Fibroblast of peridontal ligament (primary cell): Measurements from ENCODE around the gene SUOX.
"Not testable (repeated sequence)": the region's sequence is repeated elsewhere in the genome, so short reads cannot be mapped to it uniquely, and the experiment has no call there.

ENCODE experiments used
- DNase-seq: peaks from one replicate; pipeline ENCODE4 v3.0.0-alpha.2; 2010; ENCODE audit errors: extremely low read depth

Gene SUOX

DNA sequence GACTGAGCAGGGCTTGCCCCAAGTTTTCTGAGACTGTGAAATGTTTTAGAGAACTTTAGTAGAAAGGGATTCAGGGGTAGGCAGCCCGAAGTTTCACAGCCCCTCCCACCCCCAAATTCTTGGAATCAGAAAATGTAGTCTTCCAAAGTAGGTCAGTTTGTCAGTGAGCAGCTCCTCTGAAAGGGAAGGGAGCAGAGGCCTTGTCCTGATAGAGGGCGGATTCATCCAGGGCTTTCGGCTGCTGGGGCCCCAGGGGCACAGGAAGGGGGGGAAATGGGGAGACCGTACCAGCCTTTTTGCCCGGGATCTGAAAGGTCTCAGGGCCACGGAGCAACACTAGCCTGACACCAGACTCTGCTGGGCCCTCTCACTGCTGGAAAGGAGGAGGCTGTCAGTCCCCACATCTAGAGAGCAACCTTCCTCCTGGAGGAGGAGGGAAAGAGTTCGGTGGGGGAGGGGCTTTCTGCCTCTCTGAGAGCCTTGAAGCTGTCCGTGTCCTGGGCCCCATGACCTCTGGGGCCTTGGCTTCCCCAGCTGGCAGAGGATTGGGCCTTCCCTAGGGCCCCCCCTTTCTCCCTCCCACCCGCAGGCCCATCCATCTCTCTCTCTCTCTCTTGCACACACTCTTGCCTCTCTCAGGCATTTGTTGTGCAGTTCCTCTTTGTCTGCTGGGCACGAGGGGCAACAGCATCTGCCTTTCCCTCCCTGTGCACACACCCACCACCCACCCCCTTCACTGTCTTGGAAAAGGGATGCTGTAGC is 23.5 kb downstream of the SUOX start, which contains the start of gene IKZF4:
IKZF4 (plus strand) TSS at position 621 of the 762 bp plus-strand sequence. CDS start 451 bp downstream, outside the sequence.
- peak; percentile 51 for DNase-seq

- peak; percentile 17 for DNase-seq
These were observed 24.9 kb downstream of the SUOX start for GRCh38 chr12:56021889-56022497.

- DNase-seq, result no peak
These were observed 31.6 kb downstream of the SUOX start for GRCh38 chr12:56028511-56029165.

- DNase-seq, result peak; percentile 77
These were observed 32.1 kb downstream of the SUOX start for GRCh38 chr12:56029166-56029519.

GRCh38 chr12:56029666-56030293 is 32.7 kb downstream of the SUOX start:
- peak; percentile 79 for DNase-seq

DNA sequence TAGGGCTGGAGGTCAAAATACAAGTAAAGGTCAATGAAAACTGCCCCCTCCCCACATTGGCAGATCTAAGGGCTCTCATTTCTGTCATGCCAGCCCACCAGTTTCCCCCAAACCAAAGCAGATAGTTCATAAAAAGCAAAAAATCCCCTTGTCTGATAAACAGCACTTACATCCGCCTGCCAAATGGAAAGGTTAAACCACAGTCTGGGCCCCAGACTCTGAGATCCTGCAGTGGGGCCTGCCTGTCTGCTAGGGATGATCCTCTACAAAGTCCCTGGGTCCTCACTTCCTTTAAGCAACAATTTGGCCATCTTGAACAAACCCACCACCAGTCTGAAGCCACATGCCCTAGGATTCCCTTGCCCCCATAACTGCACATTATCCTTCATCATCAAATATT is 34.9 kb downstream of the SUOX start:
- no peak for DNase-seq

GRCh38 chr12:56034586-56035332 is 37.7 kb downstream of the SUOX start:
- DNase-seq, result no peak

GRCh38 chr12:56037161-56037560 is 40.1 kb downstream of the SUOX start:
- no peak for DNase-seq

- no peak for DNase-seq
These were observed 41.1 kb downstream of the SUOX start for GRCh38 chr12:56038022-56038655.

DNA sequence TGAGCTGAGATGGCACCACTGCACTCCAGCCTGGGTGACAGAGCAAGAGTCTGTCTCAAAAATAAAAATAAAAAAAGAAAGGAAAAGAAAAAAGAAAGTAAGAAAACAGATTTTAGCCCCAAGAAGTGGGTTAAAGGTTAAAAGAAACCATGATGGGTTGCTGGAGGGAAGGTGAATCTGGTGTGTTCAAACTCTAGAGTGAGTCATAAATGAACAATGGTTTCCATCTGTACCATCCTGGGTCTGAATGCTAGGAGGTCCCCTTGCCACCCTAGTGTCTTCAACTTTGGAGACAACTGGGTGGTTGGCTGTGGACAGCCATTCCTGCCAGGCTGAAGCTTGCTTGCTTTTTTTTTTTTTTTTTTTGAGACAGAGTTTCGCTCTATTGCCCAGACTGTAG is 43.1 kb downstream of the SUOX start:
- no peak for DNase-seq

GRCh38 chr12:56040963-56041551 is 44.0 kb downstream of the SUOX start:
- no peak for DNase-seq

DNA sequence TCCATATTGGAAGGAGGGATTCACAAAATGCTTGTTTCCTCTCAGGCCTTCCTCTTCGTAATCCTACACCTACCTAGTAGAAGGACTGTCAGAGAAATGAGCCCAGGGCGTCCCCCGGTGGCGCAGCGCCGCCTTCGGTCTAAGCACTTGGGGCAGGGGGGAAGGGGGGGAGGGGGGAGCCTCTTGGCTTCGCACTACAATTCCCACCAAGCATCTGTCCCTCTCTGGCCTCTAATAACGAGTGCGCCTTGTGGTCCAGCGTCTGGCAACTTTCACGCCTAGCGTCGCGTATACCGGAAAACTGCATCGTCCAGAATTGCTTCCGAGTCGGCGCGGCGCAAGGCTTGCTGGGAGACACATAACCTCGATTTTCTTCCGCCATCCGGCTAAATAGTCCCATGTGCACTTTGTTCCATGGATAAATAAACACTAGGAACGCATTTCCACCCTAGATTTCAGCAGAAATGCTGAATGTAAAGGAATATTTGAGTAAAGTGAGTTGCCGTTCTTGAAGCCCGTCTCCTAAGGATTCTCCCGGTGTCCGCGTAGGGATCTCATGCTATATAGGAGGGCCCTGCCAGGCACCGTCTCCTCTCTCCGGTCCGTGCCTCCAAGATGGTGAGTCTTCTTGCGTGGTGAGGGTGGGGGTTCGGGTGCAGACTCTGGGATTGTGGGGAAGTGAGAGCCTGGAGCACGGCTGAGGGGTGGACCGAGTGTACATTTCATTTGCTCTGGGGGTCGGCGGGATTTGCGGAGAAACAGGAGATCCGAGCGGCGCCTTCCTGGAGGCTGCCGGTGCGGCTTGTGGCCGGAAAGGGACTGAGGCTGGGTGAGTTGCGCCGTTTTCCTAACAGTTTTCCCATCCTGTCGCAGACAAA is 44.7 kb downstream of the SUOX start, which contains the start of gene RPS26:
RPS26 (plus strand) TSS at position 367 of the 878 bp plus-strand sequence; CDS start at position 616, 249 bp downstream.
- DNase-seq, result peak; percentile 100

DNA sequence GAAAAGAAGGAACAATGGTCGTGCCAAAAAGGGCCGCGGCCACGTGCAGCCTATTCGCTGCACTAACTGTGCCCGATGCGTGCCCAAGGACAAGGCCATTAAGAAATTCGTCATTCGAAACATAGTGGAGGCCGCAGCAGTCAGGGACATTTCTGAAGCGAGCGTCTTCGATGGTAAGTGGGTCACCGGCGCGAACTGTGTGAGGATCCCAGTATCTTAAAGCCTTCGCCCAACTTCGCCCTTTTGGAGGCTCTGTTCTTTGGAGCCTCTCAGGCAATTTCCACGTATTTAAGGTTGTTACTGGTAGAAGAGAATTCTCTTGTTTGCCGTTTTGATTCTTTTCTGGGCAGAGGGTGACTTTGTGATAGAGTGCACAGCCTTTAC is 45.3 kb downstream of the SUOX start:
- not testable (repeated sequence) for DNase-seq

DNA sequence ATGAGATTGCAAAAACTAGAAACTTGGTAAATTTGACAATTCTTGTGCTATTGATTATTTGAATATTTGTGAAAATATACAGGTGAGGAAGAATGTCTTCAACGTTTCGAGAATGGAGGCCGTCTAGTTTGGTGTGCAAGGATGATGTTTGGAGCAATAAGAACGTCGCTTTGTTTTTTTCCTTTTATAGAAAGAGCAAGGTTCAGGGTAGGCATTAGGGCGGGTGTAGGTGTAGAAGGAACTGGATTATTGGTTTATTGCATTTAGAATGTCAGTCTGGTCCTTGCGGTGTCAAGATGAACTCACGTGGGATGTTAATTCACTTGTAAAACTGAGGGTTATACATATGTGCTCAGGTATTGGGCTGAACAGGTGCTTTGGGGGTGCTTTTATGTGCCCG is 45.8 kb downstream of the SUOX start:
- no peak for DNase-seq

GRCh38 chr12:56046027-56046780 is 49.1 kb downstream of the SUOX start:
- DNase-seq, result no peak

- DNase-seq, result peak; percentile 11
These were observed 56.4 kb downstream of the SUOX start for GRCh38 chr12:56053407-56053893.
